ENCODE results near the gene PCSK9. TPM values are rescaled to one million over a fixed set of nuclear protein-coding genes. Genes with fewer than 3 reads are reported as not detected.
A peak's percentile ranks its signal among the peaks of the same experiment; 100 is the strongest.

PCSK9 gene
- total RNA-seq, 1 experiment from 2014 or later: not detected

DNA sequence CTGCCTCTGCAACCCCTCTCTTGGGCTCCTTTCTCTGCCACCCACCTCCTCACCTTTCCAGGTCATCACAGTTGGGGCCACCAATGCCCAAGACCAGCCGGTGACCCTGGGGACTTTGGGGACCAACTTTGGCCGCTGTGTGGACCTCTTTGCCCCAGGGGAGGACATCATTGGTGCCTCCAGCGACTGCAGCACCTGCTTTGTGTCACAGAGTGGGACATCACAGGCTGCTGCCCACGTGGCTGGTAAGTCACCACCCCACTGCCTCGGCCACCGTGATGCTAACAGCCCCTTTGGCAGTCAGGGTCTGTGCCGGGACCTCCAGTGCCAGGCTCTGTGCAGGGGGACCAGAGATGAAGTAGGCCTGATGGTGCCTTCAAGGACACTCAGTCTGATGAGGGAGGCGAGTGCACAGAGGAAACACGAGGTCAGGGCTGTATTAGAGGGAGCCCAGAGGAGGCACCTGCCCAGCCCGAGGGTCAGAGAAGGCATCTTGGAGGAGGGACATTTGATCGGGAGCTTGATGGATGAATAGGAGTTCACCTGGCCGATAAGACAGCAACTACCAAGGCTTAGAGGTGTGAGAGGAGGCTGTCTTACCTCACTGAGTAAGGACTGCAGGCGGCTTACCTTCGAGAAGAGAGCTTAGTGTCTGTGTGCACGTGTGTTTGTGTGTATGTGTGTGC lies 18.1 kb downstream of the PCSK9 start:
- DNase-seq (ENCODE audit: extremely low read depth, low read depth): no peak

DNA sequence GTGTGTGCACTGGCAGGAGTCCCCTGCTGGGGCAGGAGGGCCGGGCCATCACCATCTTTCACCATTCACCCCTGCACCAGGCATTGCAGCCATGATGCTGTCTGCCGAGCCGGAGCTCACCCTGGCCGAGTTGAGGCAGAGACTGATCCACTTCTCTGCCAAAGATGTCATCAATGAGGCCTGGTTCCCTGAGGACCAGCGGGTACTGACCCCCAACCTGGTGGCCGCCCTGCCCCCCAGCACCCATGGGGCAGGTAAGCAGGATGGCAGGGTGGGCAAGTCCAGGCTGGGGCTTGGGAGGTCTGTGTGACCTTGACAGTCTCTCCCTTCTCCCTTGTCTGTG lies 18.6 kb downstream of the PCSK9 start:
- DNase-seq (ENCODE audit: extremely low read depth, low read depth): no peak

- no peak for DNase-seq (ENCODE audit: extremely low read depth, low read depth)
Measured at GRCh38 chr1:55059302-55060132, 20.2 kb downstream of the PCSK9 start.

GRCh38 chr1:55060133-55060999 lies 21.0 kb downstream of the PCSK9 start:
- no peak for DNase-seq (ENCODE audit: extremely low read depth, low read depth)

DNA sequence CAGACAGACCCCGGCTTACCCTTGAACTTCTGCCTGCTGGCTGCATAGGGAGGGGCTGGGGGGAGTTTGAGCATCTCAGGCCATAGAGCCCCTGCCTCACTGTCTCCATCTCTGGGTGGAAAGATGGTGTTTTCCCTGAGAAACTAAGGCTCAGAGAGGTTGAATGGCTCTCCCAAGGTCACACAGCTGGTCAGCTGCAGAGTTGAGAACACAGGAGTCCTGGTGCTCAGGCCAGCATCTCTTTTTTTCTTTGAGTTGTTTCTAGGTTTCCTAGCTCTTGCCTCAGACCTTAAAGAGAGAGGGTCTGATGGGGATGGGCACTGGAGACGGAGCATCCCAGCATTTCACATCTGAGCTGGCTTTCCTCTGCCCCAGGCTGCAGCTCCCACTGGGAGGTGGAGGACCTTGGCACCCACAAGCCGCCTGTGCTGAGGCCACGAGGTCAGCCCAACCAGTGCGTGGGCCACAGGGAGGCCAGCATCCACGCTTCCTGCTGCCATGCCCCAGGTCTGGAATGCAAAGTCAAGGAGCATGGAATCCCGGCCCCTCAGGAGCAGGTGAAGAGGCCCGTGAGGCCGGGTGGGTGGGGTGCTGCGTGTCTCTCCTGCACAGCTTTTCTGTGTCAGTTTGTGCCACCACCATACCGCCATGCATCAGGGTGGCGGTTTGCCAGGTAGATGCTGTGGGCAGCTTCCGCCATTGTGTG lies 21.8 kb downstream of the PCSK9 start:
- DNase-seq (ENCODE audit: extremely low read depth, low read depth): no peak

DNA sequence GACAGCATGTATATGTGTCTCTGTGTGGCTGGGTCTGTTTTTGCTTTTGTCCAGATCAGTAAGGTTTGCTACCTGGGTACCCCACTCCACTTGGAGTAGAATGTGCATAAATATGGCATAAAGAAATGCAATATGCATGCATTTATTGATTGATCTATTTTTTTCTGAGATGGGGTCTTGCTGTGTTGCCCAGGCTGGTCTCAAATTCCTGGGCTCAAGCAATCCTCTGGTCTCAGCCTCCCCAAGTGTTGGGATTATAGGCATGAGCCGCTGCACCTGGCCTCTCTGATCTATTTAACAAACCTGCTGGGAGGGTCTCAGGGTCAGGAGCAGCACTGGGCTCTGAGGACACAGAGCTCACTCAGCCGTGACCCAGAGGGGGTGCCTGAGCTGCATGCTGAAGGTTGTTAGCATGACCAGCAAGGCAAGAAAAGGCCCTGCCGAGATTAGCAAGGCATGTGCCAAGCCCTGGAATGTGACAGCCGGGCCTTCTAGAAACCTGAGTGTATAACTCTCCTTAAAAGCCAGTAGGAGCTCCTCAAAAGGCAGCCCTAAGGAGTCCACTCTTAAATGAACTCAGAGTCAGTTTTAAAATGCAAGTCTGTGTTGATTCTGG lies 22.5 kb downstream of the PCSK9 start:
- no peak for DNase-seq (ENCODE audit: extremely low read depth, low read depth)

- DNase-seq (ENCODE audit: extremely low read depth, low read depth): no peak
Measured at GRCh38 chr1:55062801-55063576, 23.6 kb downstream of the PCSK9 start.

DNA sequence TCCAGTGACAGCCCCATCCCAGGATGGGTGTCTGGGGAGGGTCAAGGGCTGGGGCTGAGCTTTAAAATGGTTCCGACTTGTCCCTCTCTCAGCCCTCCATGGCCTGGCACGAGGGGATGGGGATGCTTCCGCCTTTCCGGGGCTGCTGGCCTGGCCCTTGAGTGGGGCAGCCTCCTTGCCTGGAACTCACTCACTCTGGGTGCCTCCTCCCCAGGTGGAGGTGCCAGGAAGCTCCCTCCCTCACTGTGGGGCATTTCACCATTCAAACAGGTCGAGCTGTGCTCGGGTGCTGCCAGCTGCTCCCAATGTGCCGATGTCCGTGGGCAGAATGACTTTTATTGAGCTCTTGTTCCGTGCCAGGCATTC lies 24.2 kb downstream of the PCSK9 start:
- no peak for DNase-seq (ENCODE audit: extremely low read depth, low read depth)

- peak; percentile 22 for DNase-seq (ENCODE audit: extremely low read depth, low read depth)
Measured at GRCh38 chr1:55064071-55064581, 24.8 kb downstream of the PCSK9 start.

DNA sequence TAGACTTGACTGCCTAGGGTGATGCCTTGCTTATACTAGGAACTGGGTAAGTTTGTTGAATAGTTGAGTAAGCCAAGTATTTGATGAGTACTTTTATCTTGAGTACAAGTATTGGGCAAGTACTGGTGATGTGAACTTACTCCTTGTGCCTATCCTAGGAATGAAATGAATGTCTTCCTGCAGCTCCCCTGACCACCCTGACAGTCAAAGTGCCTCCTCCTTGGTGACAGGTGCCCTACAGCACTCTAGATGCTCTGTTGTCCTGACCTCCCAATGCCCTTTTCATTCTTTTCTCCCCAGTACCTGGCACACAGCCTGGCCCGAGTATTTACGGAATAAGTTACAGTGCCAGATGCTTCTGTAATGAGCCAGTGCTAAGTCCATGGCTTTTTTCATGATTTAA lies 25.5 kb downstream of the PCSK9 start:
- no peak for DNase-seq (ENCODE audit: extremely low read depth, low read depth)

DNA sequence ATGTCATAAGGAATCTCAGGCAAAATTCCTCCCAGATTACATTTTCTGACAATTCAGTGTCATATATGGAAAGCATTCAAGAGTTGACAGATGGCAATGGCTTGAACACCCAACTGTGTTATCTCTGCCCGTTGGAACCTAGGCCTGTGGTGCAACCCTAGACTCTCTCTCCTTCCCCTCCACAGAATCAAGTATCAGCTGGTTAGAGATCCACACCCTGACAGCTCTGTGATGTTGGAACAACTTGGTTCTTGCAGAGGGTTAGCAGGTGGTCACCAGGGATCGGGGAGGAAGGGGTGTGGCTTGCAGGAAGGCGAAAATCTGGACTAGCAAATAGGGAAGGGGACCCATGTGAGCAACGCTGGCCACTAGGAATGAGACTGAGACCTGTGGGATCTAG lies 26.3 kb downstream of the PCSK9 start:
- DNase-seq (ENCODE audit: extremely low read depth, low read depth): no peak

GRCh38 chr1:55067022-55067778 lies 27.9 kb downstream of the PCSK9 start:
- no peak for DNase-seq (ENCODE audit: extremely low read depth, low read depth)

GRCh38 chr1:55067914-55068313 lies 28.6 kb downstream of the PCSK9 start:
- no peak for DNase-seq (ENCODE audit: extremely low read depth, low read depth)

GRCh38 chr1:55068638-55069037 lies 29.3 kb downstream of the PCSK9 start:
- no peak for DNase-seq (ENCODE audit: extremely low read depth, low read depth)

- DNase-seq (ENCODE audit: extremely low read depth, low read depth): no peak
Measured at GRCh38 chr1:55069280-55069679, 29.9 kb downstream of the PCSK9 start.

GRCh38 chr1:55070293-55071164 lies 31.2 kb downstream of the PCSK9 start:
- no peak for DNase-seq (ENCODE audit: extremely low read depth, low read depth)

GRCh38 chr1:55071477-55071876 lies 32.1 kb downstream of the PCSK9 start:
- DNase-seq (ENCODE audit: extremely low read depth, low read depth): peak; percentile 19

All from NCI-H460 (cell line).